Fibroblast of skin of right quadriceps (primary cell): ENCODE results near the gene ASF1B.

Experiments used
- DNase-seq: peaks from one replicate; pipeline ENCODE4 v3.0.0-alpha.2; 2013

ASF1B gene

GRCh38 chr19:14106840-14107239 is 29.5 kb downstream of the ASF1B start:
- DNase-seq: no peak

- DNase-seq: no peak
Observed at GRCh38 chr19:14105680-14106079, 30.7 kb downstream of the ASF1B start.

GRCh38 chr19:14103310-14103709 is 33.1 kb downstream of the ASF1B start:
- DNase-seq: no peak

- no peak for DNase-seq
Observed at GRCh38 chr19:14102756-14103155, 33.6 kb downstream of the ASF1B start.

GRCh38 chr19:14102102-14102696 is 34.2 kb downstream of the ASF1B start:
- no peak for DNase-seq

- DNase-seq: no peak
Observed at GRCh38 chr19:14101003-14101545, 35.3 kb downstream of the ASF1B start.

GRCh38 chr19:14097532-14098151 is 38.7 kb downstream of the ASF1B start:
- no peak for DNase-seq

- DNase-seq: no peak
Observed at GRCh38 chr19:14096272-14096992, 40.0 kb downstream of the ASF1B start.

- no peak for DNase-seq
Observed at GRCh38 chr19:14094854-14095253, 41.5 kb downstream of the ASF1B start.

GRCh38 chr19:14093117-14093823 is 43.1 kb downstream of the ASF1B start:
- DNase-seq: no peak

GRCh38 chr19:14091813-14092462 is 44.5 kb downstream of the ASF1B start:
- DNase-seq: no peak

- DNase-seq: peak; percentile 65
Observed at GRCh38 chr19:14091081-14091812, 45.1 kb downstream of the ASF1B start.

- DNase-seq: peak; percentile 92
Observed at GRCh38 chr19:14090509-14091080, 45.8 kb downstream of the ASF1B start, which contains the start of gene SAMD1. Gene SAMD1, minus strand, starts transcription at chr19:14090751.

GRCh38 chr19:14089662-14090508 is 46.5 kb downstream of the ASF1B start:
- DNase-seq: peak; percentile 58

- peak; percentile 21 for DNase-seq
Observed at GRCh38 chr19:14089412-14089661, 47.1 kb downstream of the ASF1B start.

GRCh38 chr19:14088634-14089411 is 47.6 kb downstream of the ASF1B start:
- no peak for DNase-seq

- DNase-seq: no peak
Observed at GRCh38 chr19:14086098-14086497, 50.3 kb downstream of the ASF1B start.

GRCh38 chr19:14085309-14085995 is 50.9 kb downstream of the ASF1B start, which contains the start of gene C19orf67:
Gene C19orf67, minus strand, starts transcription at chr19:14085783. Its CDS starts 156 bp downstream, at chr19:14085627.
- DNase-seq: no peak

- DNase-seq: no peak
Observed at GRCh38 chr19:14082675-14082960, 53.8 kb downstream of the ASF1B start.
